Activated CD4-positive, alpha-beta T cell treated with anti-CD3 and anti-CD28 coated beads for 36 hours (primary cell): ENCODE results near the gene GDPD3. TPM values are rescaled to one million over a fixed set of nuclear protein-coding genes. Genes with fewer than 3 reads are reported as not detected.
A peak's percentile ranks its signal among the peaks of the same experiment; 100 is the strongest.
"Not testable (repeated sequence)": the region's sequence is repeated elsewhere in the genome, so short reads cannot be mapped to it uniquely, and the experiment has no call there.

Source experiments
- ATAC-seq: fragments of 200-7000 bp; cut with Tn5 transposase; one replicate; pipeline ENCODE4 v1.10.0; 2021; ENCODE audit warnings: mild to moderate bottlenecking, moderate library complexity
- CTCF ChIA-PET: fragments of 350-600 bp; sonication (Branson Sonifier 250); formaldehyde crosslinking; loops from one replicate; lab custom pipeline; 2021; ENCODE audit warnings: antibody characterized with exemption; lab: Charles Lee
- POLR2A ChIA-PET: fragments of 350-600 bp; sonication (Branson Sonifier 250); formaldehyde crosslinking; loops from one replicate; lab custom pipeline; 2021; ENCODE audit warnings: antibody characterized with exemption, inconsistent platforms; lab: Charles Lee
- DNase-seq: peaks from one replicate; pipeline ENCODE4 v3.0.0-alpha.2; 2020
- H3K27ac Mint-ChIP-seq: one replicate; pipeline ENCODE4 v1.8.0; 2021; ENCODE audit warnings: mixed read lengths
- H3K27me3 Mint-ChIP-seq: one replicate; pipeline ENCODE4 v1.8.0; 2021; ENCODE audit warnings: mixed read lengths
- H3K36me3 Mint-ChIP-seq: one replicate; pipeline ENCODE4 v1.8.0; 2021; ENCODE audit warnings: low read depth, mixed read lengths
- H3K4me1 Mint-ChIP-seq: one replicate; pipeline ENCODE4 v1.8.0; 2021; ENCODE audit warnings: mixed read lengths
- H3K4me3 Mint-ChIP-seq: one replicate; pipeline ENCODE4 v1.8.0; 2021; ENCODE audit warnings: mild to moderate bottlenecking, moderate library complexity, mixed read lengths
- H3K9me3 Mint-ChIP-seq: one replicate; pipeline ENCODE4 v1.8.0; 2021; ENCODE audit warnings: low read depth, mixed read lengths
- intact Hi-C, 2 experiments: fragments of 100-400 bp; cut with DNase I in 1 of 2; cut with micrococcal nuclease in 1 of 2; formaldehyde crosslinking; loops; one replicate each; pipeline versions ENCODE4 v1.14.2 to v1.15.1; 2022 to 2024; cut with DNase I, micrococcal nuclease
- total RNA-seq, 2 experiments: library from RNA; stranded (reverse); gene quantifications; one replicate each; pipeline ENCODE4 v1.2.3, GENCODE V29; 2021

The GDPD3 gene
- total RNA-seq, 2 experiments from 2014 or later = 6.1 to 7.0 TPM

GRCh38 chr16:30122604-30123160 is 9.3 kb upstream of the GDPD3 start:
- Mint-ChIP-seq H3K27me3 (no peaks in the 10 kb centered on the region), H3K27ac (peak overlapping the region; percentile 89), H3K4me3 (peak overlapping the region; percentile 87), H3K36me3 (peaks cover 6% of the 10 kb centered on the region), H3K9me3 (no peaks in the 10 kb centered on the region), H3K4me1 (peaks cover 17% of the 10 kb centered on the region)
- intact Hi-C loops = loop anchor here in 1 of 2 experiments (1.0 to 10.0 kb wide), 9 partner anchors 26 to 536 kb away; partner anchors contain the start of genes ALDOA, CORO1A, FBRS and TBC1D10B
- ChIA-PET POLR2A (no interaction called here), CTCF (interaction anchor here (2.4 kb wide), 1 partner anchor 11 kb away, joined by 11 read pairs; no protein-coding TSS in a partner anchor)
- ATAC-seq (peak; percentile 37), DNase-seq (peak; percentile 35)

- Mint-ChIP-seq H3K36me3 (peaks cover 6% of the 10 kb centered on the region), H3K4me3 (peak overlapping the region; percentile 87), H3K27me3 (no peaks in the 10 kb centered on the region), H3K4me1 (peaks cover 17% of the 10 kb centered on the region), H3K9me3 (no peaks in the 10 kb centered on the region), H3K27ac (peak overlapping the region; percentile 76)
- no peak for DNase-seq
- ChIA-PET CTCF (interaction anchor here (2.4 kb wide), 1 partner anchor 11 kb away, joined by 11 read pairs; no protein-coding TSS in a partner anchor), POLR2A (no interaction called here)
- ATAC-seq = no peak
- intact Hi-C loops = loop anchor here in 1 of 2 experiments (10.0 kb wide), 1 partner anchor 493 kb away; the partner anchor contains the start of gene ZNF689
These were observed 8.6 kb upstream of the GDPD3 start for GRCh38 chr16:30121741-30122571.

- no peak for ATAC-seq
- peaks cover 17% of the 10 kb centered on the region for H3K4me1 Mint-ChIP-seq
- intact Hi-C loops = loop anchor here in 1 of 2 experiments (10.0 kb wide), 1 partner anchor 494 kb away; the partner anchor contains the start of gene ZNF689
These were observed 7.2 kb upstream of the GDPD3 start for GRCh38 chr16:30120340-30121105.

GRCh38 chr16:30119428-30119827 is 6.1 kb upstream of the GDPD3 start:
- Mint-ChIP-seq H3K27ac (no peak overlapping the region), H3K36me3 (peaks cover 6% of the 10 kb centered on the region), H3K4me3 (no peak overlapping the region), H3K4me1 (peaks cover 17% of the 10 kb centered on the region), H3K27me3 (no peaks in the 10 kb centered on the region), H3K9me3 (no peaks in the 10 kb centered on the region)
- intact Hi-C loops = loop anchor here in 1 of 2 experiments (10.0 kb wide), 1 partner anchor 285 kb away; the partner anchor contains the start of gene ZNF771
- ATAC-seq (no peak), DNase-seq (no peak)
- POLR2A ChIA-PET = interaction anchor here (0.7 kb wide), 2 partner anchors 54 to 510 kb away, joined by 3 to 4 read pairs; partner anchors contain the start of gene ALDOA
- CTCF ChIA-PET = interaction anchor here (0.9 kb wide), 1 partner anchor 27 kb away, joined by 4 read pairs; the partner anchor contains the start of gene TBX6

More at GRCh38 chr16:30120340-30121105, 7.2 kb upstream of the GDPD3 start:
- ChIA-PET CTCF (interaction anchor here (0.9 to 2.4 kb wide), 2 partner anchors 9 to 28 kb away, joined by 4 to 11 read pairs; partner anchors contain the start of gene TBX6), POLR2A (interaction anchor here (0.7 kb wide), 1 partner anchor 690 kb away, joined by 5 read pairs; no protein-coding TSS in a partner anchor)
- H3K9me3 Mint-ChIP-seq = no peaks in the 10 kb centered on the region
- no peak overlapping the region for H3K4me3 Mint-ChIP-seq
- peaks cover 6% of the 10 kb centered on the region for H3K36me3 Mint-ChIP-seq
- H3K27me3 Mint-ChIP-seq = no peaks in the 10 kb centered on the region
- peak overlapping the region; percentile 31 for H3K27ac Mint-ChIP-seq
- no peak for DNase-seq

GRCh38 chr16:30117768-30118167 is 4.4 kb upstream of the GDPD3 start:
- H3K36me3 Mint-ChIP-seq = peaks cover 6% of the 10 kb centered on the region
- no peak overlapping the region for H3K27ac Mint-ChIP-seq
- ATAC-seq (no peak), DNase-seq (no peak)
- no peaks in the 10 kb centered on the region for H3K9me3 Mint-ChIP-seq
- ChIA-PET POLR2A (no interaction called here), CTCF (interaction anchor here (0.9 kb wide), 1 partner anchor 35 kb away, joined by 4 read pairs; no protein-coding TSS in a partner anchor)
- intact Hi-C loops = loop anchor here in 1 of 2 experiments (10.0 kb wide), 1 partner anchor 287 kb away; the partner anchor contains the start of gene ZNF771
- H3K4me1 Mint-ChIP-seq = peaks cover 16% of the 10 kb centered on the region
- H3K27me3 Mint-ChIP-seq = no peaks in the 10 kb centered on the region
- H3K4me3 Mint-ChIP-seq = no peak overlapping the region

- no peak overlapping the region for H3K27ac Mint-ChIP-seq
- intact Hi-C loops = loop anchor here in 1 of 2 experiments (10.0 kb wide), 1 partner anchor 288 kb away; the partner anchor contains the start of gene ZNF771
- H3K27me3 Mint-ChIP-seq = no peaks in the 10 kb centered on the region
- H3K36me3 Mint-ChIP-seq = peaks cover 10% of the 10 kb centered on the region
- DNase-seq = no peak
- no peaks in the 10 kb centered on the region for H3K9me3 Mint-ChIP-seq
- no peak for ATAC-seq
- POLR2A ChIA-PET = no interaction called here
- H3K4me1 Mint-ChIP-seq = peaks cover 8% of the 10 kb centered on the region
- CTCF ChIA-PET = interaction anchor here (0.9 to 1.1 kb wide), 2 partner anchors 25 to 36 kb away, joined by 4 to 6 read pairs; partner anchors contain the start of gene TBX6
- H3K4me3 Mint-ChIP-seq = no peak overlapping the region
These were observed 3.2 kb upstream of the GDPD3 start for GRCh38 chr16:30116291-30117207.

- Mint-ChIP-seq H3K4me1 (peaks cover 6% of the 10 kb centered on the region), H3K27me3 (no peaks in the 10 kb centered on the region), H3K4me3 (no peak overlapping the region), H3K27ac (no peak overlapping the region), H3K36me3 (peaks cover 13% of the 10 kb centered on the region), H3K9me3 (no peaks in the 10 kb centered on the region)
- intact Hi-C loops = loop anchor here in 1 of 2 experiments (10.0 kb wide), 1 partner anchor 290 kb away; the partner anchor contains the start of gene ZNF771
- no peak for DNase-seq
- ChIA-PET CTCF (no interaction called here), POLR2A (no interaction called here)
- no peak for ATAC-seq
These were observed 1.9 kb upstream of the GDPD3 start for GRCh38 chr16:30115238-30115637.

- H3K4me3 Mint-ChIP-seq, H3K9me3 Mint-ChIP-seq, H3K27me3 Mint-ChIP-seq, POLR2A ChIA-PET, H3K4me1 Mint-ChIP-seq, DNase-seq, H3K27ac Mint-ChIP-seq, ATAC-seq: not testable (repeated sequence)
- intact Hi-C loops = loop anchor here in 1 of 2 experiments (10.0 kb wide), 1 partner anchor 290 kb away; the partner anchor contains the start of gene ZNF771
- peaks cover 13% of the 10 kb centered on the region for H3K36me3 Mint-ChIP-seq
- CTCF ChIA-PET = interaction anchor here (4.6 kb wide), 1 partner anchor 22 kb away, joined by 31 read pairs; the partner anchor contains the start of gene TBX6
These were observed 1.5 kb upstream of the GDPD3 start for GRCh38 chr16:30114833-30115232.

GRCh38 chr16:30114411-30114810 is 1.1 kb upstream of the GDPD3 start:
- no peak overlapping the region for H3K4me3 Mint-ChIP-seq
- DNase-seq (no peak), ATAC-seq (no peak)
- intact Hi-C loops = loop anchor here in 1 of 2 experiments (10.0 kb wide), 1 partner anchor 290 kb away; the partner anchor contains the start of gene ZNF771
- H3K4me1 Mint-ChIP-seq = peaks cover 6% of the 10 kb centered on the region
- POLR2A ChIA-PET = no interaction called here
- no peaks in the 10 kb centered on the region for H3K9me3 Mint-ChIP-seq
- no peak overlapping the region for H3K27ac Mint-ChIP-seq
- CTCF ChIA-PET = interaction anchor here (0.6 to 4.6 kb wide), 2 partner anchors 22 to 297 kb away, joined by 3 to 31 read pairs; partner anchors contain the start of gene TBX6
- H3K27me3 Mint-ChIP-seq = no peaks in the 10 kb centered on the region
- H3K36me3 Mint-ChIP-seq = peaks cover 11% of the 10 kb centered on the region
